HG02938 (cell line): ENCODE results near the gene LONP1.
"Not testable (repeated sequence)": the region's sequence is repeated elsewhere in the genome, so short reads cannot be mapped to it uniquely, and the experiment has no call there.

Experiments
- ATAC-seq: cut with Tn5 transposase; IDR thresholded peaks from one replicate; pipeline ENCODE4 v1.9.1; 2021; ENCODE audit warnings: mild to moderate bottlenecking, moderate library complexity; ENCODE audit not compliant: unreplicated experiment

Gene LONP1

GRCh38 chr19:5693195-5694166 lies 26.5 kb downstream of the LONP1 start:
- ATAC-seq: no peak

- ATAC-seq: no peak
Measured at GRCh38 chr19:5692723-5693194, 27.2 kb downstream of the LONP1 start.

- no peak for ATAC-seq
Measured at GRCh38 chr19:5691822-5692722, 27.9 kb downstream of the LONP1 start.

GRCh38 chr19:5690955-5691821 lies 28.8 kb downstream of the LONP1 start:
- no peak for ATAC-seq

- peak; percentile 41 for ATAC-seq
Measured at GRCh38 chr19:5690125-5690954, 29.6 kb downstream of the LONP1 start, which contains the start of gene RPL36. Gene RPL36 (plus strand): TSS chr19:5690295. CDS start chr19:5690508, 213 bp downstream.

- ATAC-seq: not testable (repeated sequence)
Measured at GRCh38 chr19:5688262-5688881, 31.6 kb downstream of the LONP1 start.

- no peak for ATAC-seq
Measured at GRCh38 chr19:5687360-5688198, 32.4 kb downstream of the LONP1 start.

- ATAC-seq: peak; percentile 49
Measured at GRCh38 chr19:5686647-5687359, 33.1 kb downstream of the LONP1 start.

- ATAC-seq: no peak
Measured at GRCh38 chr19:5686326-5686646, 33.7 kb downstream of the LONP1 start.

GRCh38 chr19:5684694-5685430 lies 35.1 kb downstream of the LONP1 start:
- ATAC-seq: no peak

- no peak for ATAC-seq
Measured at GRCh38 chr19:5683177-5683886, 36.6 kb downstream of the LONP1 start.

GRCh38 chr19:5682107-5682482 lies 37.9 kb downstream of the LONP1 start:
- no peak for ATAC-seq

GRCh38 chr19:5681391-5682106 lies 38.4 kb downstream of the LONP1 start:
- ATAC-seq: no peak

- ATAC-seq: peak; percentile 86
Measured at GRCh38 chr19:5680437-5681368, 39.2 kb downstream of the LONP1 start, which contains the start of the genes HSD11B1L and MICOS13. Gene HSD11B1L (plus strand): TSS chr19:5681027. CDS start chr19:5684833, 3,806 bp downstream. Gene MICOS13 (minus strand): TSS chr19:5680516. CDS start chr19:5680486, 30 bp downstream.
